BE2C (cell line): ENCODE results near the gene ARHGEF12.

Experiments used
- DNase-seq: peaks from one replicate; pipeline ENCODE4 v3.0.0-alpha.2; 2020
- H3K27me3 ChIP-seq: fragments of 250-450 bp; sonication (Bioruptor Pico); 2 replicates; pipeline ENCODE4 v1.5.1; 2020; ENCODE audit warnings: mild to moderate bottlenecking
- H3K36me3 ChIP-seq: fragments of 250-450 bp; sonication (Bioruptor Pico); 2 replicates; pipeline ENCODE4 v1.5.1; 2020; ENCODE audit warnings: mild to moderate bottlenecking
- H3K4me1 ChIP-seq: fragments of 250-450 bp; sonication (Bioruptor Pico); 2 replicates; pipeline ENCODE4 v1.5.1; 2020
- H3K4me3 ChIP-seq: 2 replicates; pipeline ENCODE4 v1.5.1; 2011; ENCODE audit warnings: low read depth, low read length
- H3K9me3 ChIP-seq: fragments of 250-450 bp; sonication (Bioruptor Pico); 2 replicates; pipeline ENCODE4 v1.5.1; 2020
- TF ChIP-seq, protein P1 (sequence below): IDR thresholded peaks from 2 replicates; pipeline ENCODE4 v1.5.1; 2012; ENCODE audit warnings: mild to moderate bottlenecking, low read depth, low read length

Gene ARHGEF12

DNA sequence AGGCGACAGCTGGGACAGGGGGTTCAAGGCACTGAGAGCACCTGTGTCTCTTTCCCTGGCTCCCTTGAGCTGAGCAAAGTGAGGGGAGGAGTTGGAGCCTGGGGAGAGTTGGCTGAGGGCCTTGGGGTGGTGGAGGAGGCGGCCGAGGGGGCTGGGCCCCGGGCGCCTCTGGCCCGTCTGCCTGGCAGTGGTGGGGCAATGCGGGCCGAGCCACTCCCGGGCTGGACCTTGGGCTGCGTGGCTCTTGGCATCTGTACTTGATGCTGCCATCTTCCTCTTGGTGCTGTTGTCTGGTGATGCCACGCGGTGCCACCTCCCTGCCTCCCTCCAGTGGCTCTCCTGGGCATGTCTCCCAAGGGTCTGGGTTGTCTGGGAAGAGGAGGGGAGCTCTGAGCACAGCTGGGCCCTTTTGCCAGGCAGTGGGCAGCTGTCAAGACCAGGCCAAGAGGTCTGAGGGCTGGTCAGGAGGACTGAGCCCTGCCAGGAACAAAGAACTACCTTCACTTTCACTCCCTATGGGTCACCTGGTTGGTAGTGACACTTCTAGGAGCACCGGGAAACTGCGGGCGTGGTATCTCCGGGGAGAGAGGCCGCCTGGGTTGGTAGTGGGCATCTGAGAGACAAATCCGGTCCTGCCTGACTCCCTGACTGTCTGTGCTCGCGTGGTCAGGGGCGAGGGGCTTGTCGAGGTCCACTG, 176.7 kb downstream of the ARHGEF12 start:
- Histone ChIP-seq H3K4me3 (peak overlapping the region; percentile 20; the same call in 1 of the 2 replicates), H3K9me3 (no peaks in the 10 kb centered on the region), H3K36me3 (no peaks in the 10 kb centered on the region), H3K4me1 (peaks cover 9% of the 10 kb centered on the region), H3K27me3 (peaks cover 12% of the 10 kb centered on the region)
- DNase-seq: no peak
- TF ChIP-seq, protein P1, sequence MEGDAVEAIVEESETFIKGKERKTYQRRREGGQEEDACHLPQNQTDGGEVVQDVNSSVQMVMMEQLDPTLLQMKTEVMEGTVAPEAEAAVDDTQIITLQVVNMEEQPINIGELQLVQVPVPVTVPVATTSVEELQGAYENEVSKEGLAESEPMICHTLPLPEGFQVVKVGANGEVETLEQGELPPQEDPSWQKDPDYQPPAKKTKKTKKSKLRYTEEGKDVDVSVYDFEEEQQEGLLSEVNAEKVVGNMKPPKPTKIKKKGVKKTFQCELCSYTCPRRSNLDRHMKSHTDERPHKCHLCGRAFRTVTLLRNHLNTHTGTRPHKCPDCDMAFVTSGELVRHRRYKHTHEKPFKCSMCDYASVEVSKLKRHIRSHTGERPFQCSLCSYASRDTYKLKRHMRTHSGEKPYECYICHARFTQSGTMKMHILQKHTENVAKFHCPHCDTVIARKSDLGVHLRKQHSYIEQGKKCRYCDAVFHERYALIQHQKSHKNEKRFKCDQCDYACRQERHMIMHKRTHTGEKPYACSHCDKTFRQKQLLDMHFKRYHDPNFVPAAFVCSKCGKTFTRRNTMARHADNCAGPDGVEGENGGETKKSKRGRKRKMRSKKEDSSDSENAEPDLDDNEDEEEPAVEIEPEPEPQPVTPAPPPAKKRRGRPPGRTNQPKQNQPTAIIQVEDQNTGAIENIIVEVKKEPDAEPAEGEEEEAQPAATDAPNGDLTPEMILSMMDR: peak; percentile 46

GRCh38 chr11:120513436-120514315, 177.5 kb downstream of the ARHGEF12 start:
- Histone ChIP-seq H3K4me1 (peaks cover 9% of the 10 kb centered on the region), H3K27me3 (peaks cover 12% of the 10 kb centered on the region), H3K9me3 (no peaks in the 10 kb centered on the region), H3K4me3 (peak overlapping the region; percentile 7; the same call in 1 of the 2 replicates), H3K36me3 (no peaks in the 10 kb centered on the region)
- DNase-seq: no peak
- TF ChIP-seq, protein P1: no peak

GRCh38 chr11:120514541-120515121, 178.4 kb downstream of the ARHGEF12 start:
- Histone ChIP-seq H3K36me3 (no peaks in the 10 kb centered on the region), H3K4me3 (no peak overlapping the region), H3K9me3 (no peaks in the 10 kb centered on the region), H3K4me1 (peaks cover 9% of the 10 kb centered on the region), H3K27me3 (peaks cover 12% of the 10 kb centered on the region)
- DNase-seq: no peak
- TF ChIP-seq, protein P1: no peak

DNA sequence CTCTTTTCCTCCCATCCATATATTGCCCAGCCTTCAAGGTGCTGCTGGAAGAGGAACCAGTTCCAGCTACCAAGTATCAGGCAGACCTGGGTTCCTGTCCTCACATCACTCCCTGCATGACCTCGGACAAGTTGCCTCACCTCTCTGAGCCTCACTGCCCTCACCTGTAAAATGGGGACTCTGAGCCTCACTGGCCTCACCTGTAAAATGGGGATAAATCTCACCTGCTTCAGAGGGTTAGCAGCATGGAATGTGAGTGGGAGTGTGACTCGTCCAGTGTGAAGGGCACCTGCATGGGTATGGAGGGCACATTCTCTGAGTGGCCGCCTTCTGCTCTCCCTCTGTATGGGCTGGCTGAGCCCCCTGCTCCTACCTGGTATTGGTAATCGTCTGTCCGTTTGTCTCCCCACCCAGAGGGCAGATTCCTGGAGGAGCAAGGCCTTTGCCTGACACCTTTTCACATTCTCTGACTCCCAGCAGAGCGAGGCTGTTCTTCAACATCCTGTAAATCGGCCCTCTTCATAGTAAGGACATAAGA, 179.0 kb downstream of the ARHGEF12 start:
- peaks cover 12% of the 10 kb centered on the region for H3K27me3 ChIP-seq

DNA sequence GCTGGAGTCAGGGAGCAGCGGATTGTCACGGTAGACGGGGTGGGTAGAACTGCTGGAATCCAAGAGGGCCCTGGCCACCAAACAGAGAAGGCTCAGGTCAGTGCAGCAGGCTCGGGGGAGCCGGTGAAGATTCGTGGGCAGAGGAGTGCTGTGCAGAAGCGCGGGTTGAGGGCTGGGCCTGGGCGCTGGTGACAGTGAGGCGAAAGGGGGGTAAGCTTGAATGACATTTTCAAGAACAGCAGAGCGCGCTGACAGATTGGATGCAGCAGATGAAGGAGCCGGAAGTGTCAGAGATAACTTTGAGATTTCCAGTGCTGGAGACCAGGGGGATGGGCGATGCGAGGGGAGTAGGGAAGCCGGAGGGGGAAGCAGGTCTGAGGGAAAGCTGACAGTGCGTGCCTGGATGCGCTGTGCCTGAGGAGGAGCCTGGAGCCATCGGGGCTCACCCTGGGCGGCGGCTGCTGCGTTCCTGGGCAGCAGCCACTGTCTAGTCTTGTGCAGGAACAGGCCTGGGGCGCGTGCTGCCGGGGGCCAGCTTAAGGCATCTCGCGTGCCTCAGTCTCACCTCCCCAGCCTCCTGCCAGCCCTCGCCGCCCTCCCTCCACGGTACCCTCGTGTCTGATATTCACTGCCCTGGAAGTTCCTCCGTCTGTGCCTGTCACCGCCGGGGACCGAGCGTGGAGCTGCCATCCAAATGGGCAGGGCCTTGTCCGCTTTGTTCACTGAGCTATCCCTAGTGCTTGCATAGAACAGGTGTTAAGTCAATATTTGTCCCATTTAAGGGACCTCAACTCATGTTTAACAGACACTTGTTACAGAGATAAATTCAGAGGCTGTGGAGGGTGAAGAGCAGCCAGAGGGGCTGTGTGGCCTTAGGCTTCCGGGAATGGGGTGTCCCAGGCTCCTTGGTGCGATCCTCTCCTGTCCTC, 180.5 kb downstream of the ARHGEF12 start:
- peaks cover 9% of the 10 kb centered on the region for H3K4me1 ChIP-seq
- DNase-seq: peak; percentile 75
- TF ChIP-seq, protein P1: no peak
- H3K4me3 ChIP-seq: peak overlapping the region; percentile 34
- H3K9me3 ChIP-seq: no peaks in the 10 kb centered on the region
- H3K27me3 ChIP-seq: peaks cover 12% of the 10 kb centered on the region
- H3K36me3 ChIP-seq: no peaks in the 10 kb centered on the region

More for the DNA sequence above, 179.0 kb downstream of the ARHGEF12 start:
- no peak overlapping the region for H3K4me3 ChIP-seq
- no peaks in the 10 kb centered on the region for H3K36me3 ChIP-seq
- H3K4me1 ChIP-seq: peaks cover 9% of the 10 kb centered on the region
- DNase-seq: no peak
- TF ChIP-seq, protein P1: no peak
- H3K9me3 ChIP-seq: no peaks in the 10 kb centered on the region
